Superior temporal gyrus (tissue), 1 donor: ENCODE measurements around the gene INPP1.
A peak's percentile ranks its signal among the peaks of the same experiment; 100 is the strongest.
"Not testable (repeated sequence)": the region's sequence is repeated elsewhere in the genome, so short reads cannot be mapped to it uniquely, and the experiment has no call there.

Experiments
- DNase-seq: peaks from one replicate; pipeline ENCODE4 v3.0.0-alpha.2; 2016; ENCODE audit errors: extremely low spot score

Gene INPP1

DNA sequence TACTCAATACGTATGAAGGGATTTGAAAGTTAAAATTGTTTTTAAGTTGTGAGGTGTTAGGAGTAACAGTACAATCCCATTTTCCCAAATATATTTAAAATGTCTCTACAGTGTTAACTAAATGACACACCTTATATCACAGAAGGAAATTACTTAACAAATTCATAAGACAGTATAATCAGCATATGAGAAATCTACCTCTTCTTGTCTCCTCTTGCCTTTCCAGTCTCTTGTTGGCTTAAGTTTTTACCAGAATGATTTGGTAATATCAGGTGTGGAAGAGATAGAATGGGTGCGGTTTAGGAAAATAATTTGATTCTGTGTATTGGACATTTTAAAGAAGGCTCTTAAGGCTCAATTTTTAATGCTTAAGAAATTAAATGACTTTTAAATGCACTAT, 9.5 kb upstream of the INPP1 start:
- DNase-seq, result no peak

DNA sequence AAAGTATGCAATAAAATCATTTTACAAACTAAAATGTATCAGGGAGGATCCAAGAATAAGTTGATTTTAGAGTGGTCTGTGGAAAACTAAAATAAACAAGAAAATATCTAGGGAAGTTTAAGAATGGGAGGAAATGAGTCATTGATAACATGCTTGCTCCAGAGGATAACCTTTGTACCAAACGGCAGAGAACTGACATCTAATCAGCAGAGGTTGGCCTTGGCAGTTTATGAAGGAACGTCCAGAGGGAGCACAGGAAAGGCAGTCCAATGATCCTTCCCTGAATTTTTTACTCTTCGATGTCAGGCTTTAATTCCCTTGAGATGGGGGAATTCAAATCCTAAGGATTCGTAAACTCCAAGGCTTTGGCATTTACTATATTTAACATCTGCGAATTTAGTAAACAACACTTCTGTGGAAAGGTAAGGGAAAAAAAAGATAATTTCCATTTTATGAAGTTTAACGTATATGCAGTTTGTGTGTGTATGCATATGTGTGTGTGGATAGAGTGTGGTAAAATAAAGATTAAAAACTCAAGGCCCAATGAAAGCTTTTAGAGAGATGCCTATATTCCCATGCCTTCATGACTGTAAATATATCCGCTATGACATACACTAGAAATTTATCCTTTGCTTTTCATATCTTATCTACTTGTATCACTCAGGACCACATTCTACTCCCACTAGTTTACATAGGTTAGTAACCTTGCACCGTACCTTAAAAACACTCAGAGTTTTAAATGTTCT, 8.7 kb upstream of the INPP1 start:
- no peak for DNase-seq

DNA sequence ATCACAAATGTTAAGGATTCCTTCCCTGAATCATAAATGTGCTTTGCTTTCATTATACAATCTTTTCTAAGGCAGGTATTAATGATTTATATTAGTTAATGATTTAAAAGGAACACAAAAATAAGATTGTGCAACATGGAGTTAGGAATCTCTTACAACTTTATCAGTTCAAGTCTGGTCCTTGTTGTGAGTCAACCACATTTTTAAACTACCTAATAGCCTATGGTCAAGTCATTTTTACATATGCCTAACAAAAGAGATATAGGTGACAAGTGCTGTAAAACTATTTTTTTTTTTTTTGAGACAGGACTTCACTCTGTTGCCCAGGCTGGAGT, 8.2 kb upstream of the INPP1 start:
- no peak for DNase-seq

DNA sequence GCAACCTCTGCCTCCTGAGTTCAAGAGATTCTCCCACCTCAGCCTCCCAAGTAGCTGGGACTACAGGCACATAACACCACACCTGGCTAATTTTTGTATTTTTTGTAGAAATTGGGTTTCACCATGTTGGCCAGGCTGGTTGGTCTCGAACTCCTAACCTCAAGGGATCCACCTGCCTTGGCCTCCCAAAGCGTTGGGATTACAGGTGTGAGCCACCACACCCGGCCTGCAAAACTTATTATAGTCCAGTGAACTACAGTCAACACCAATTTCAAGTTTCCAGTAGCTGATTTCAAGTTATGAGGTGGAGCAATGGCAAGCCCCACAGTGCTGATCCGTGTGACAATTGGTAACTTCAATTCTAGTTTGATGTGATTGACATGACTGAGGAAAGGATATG, 7.8 kb upstream of the INPP1 start:
- not testable (repeated sequence) for DNase-seq

DNA sequence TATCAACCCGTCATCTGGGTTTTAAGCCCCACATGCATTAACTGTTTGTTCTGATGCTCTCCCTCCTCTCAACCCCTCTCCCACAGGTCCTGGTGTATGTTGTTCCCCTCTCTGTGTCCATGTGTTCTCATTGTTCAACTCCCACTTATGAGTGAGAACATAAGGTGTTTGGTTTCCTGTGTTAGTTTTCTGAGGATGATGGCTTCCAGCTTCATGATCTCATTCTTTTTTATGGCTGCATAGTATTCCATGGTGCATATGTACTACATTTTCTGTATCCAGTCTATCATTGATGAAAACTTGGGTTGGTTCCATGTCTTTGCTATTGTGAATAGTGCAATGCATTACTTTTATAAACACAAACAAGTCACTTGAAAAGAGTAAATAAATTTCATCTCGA, 7.0 kb upstream of the INPP1 start:
- DNase-seq, result no peak

DNA sequence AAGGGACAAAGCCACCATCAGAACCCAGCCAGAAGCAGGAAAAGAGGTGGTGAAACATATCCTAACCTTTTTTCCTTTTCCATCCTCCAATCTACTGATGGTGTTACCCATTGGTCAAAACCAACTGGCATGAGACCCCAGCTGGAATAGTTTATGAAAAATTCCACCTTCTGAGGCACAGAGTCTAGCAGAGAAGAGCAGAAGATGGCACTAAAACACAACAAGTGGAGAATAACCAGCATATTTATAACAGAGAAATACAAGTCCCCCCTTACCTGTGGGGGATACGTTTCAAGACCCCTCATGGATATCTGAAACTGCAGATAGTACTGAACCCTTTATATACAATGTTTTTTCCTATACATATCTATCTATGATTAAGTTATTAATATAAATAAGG, 4.9 kb upstream of the INPP1 start:
- DNase-seq, result no peak

DNA sequence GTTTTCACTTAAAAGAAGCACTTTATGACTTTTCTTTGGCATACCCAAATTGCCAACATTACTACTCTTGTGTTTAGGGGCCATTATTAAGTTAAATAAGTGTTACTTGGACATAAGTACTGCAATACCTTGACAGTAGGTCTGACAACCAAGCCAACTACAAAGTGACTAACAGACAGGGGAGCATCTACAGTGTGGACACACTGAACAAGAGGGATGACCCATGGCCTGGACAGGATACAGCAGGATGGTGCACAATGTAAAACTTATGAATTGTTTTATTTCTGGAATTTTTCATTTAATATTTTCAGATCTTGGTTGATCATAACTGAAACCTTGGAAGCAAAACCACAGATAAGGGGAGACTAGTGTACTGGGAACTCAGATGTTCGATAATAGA, 4.0 kb upstream of the INPP1 start:
- DNase-seq, result no peak

DNA sequence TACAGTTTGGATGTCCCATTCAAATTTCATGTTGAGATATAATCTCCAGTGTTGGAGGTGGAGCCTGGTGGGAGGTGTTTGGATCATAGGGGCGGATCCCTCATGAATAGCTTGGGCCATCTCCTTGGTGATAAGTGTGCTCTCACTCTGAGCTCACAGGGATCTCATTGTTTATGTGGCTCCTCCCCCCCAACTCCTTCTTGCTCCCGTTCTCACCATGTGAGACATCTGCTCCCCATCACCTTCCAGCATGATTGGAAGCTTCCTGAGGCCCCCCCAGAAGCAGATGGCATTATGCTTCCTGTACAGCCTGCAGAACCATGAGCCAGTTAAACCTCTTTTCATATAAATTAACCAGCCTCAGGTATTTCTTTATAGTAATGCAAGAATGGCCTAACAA, 3.0 kb upstream of the INPP1 start:
- no peak for DNase-seq

DNA sequence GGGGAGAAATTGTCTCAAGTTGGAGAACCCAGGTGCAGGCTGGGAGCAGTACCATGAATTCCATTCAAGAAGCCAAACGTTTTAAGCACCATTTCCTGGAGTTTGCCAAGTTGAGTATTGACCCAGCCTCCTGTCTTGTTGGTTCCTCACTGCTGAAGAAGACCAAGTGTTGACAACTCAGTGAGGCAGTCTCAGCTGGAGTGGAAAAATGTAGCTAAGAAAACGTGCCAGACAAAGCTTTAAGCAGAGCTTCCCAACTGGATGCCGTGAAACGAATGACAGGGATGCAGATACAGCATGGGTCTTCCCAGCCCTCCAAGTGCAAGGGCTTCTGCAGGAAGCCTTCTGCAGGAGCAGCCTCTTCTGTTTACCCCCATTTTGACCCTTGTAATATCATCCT, 778 bp upstream of the INPP1 start:
- no peak for DNase-seq

DNA sequence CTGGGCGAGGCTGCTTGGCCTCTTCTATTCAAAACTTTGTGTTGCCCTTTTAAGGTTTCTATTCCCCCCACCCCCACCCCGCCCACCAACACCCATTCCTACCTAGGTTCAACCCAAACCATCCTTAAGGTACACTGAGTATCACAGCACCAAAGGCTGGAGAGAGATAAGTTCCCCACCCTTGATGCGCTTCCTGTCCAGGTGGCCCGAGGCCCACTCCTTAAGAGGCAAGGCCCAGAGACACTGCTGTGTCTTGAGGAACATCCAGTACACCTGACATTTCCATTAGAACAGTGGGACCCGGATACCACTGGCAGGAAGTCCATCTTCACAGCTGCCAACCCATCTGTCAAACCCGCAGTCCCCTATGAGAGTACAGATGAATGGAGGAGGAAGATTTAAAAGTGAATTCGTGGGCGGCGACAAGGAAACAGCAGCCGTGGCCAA, 277 bp upstream of the INPP1 start:
- no peak for DNase-seq

DNA sequence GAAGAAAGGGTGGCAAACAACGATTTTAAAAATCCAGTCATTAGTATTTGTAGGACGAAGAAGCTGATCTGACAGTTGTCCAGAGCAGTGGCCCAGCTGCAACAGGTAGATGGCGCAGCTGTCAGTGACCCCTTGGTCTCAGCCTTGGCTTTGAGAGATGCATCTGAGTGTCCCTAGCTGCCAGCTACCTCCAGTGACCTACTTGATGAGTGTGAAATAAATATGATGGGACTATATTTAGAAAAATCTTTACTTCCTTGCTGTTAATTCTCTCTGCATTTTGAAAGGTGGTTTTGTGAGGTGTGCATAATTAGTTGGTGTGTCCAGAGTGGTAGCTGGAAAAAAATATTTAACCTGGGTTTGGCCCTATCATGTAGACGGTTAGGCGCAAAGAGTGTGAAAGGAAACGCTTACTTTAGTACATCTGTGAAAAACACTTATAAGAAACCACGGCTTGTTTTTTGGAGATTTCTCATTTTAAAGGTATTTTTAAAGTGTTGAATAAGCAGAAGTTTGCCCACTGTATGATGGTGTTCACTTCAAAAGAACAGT, 963 bp downstream of the INPP1 start:
- peak; percentile 81 for DNase-seq

DNA sequence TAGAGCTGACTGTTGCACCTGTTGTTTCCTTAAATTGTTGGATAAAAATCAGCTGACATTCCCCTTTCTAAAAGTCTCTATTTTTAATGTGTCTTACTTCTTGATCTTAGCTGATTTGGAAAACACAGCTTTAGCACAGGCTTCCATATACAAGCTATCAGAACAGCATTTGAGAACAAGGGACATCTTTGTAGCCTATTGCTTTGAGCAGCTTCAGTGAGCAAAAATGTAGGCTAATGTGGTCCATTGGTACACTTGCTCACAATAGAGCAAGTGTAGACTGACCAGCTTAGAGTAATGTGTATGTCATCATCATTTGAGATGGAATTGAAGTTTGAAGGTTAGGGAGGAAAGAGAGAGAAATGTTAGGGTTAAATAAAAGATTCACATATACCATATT, 7.0 kb downstream of the INPP1 start:
- peak; percentile 75 for DNase-seq

DNA sequence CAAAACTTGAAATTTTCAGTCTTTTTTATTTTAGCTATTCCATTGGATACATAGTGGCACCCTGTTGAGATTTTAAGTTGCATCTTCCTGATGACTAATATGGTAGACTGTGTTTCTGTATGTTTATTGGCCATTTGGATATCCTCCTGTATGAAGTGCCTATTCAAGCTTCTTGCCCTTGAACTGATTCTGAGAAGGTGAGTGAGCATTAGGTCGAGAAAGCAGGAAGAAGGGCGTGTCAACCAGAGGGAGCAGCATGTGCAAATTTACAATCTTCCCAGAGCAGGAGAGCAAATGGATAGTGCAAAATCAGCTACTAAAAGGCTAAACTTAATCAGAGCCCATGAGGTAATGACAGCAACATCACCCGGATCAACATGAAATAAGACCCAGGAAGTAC, 8.6 kb downstream of the INPP1 start:
- DNase-seq, result no peak

DNA sequence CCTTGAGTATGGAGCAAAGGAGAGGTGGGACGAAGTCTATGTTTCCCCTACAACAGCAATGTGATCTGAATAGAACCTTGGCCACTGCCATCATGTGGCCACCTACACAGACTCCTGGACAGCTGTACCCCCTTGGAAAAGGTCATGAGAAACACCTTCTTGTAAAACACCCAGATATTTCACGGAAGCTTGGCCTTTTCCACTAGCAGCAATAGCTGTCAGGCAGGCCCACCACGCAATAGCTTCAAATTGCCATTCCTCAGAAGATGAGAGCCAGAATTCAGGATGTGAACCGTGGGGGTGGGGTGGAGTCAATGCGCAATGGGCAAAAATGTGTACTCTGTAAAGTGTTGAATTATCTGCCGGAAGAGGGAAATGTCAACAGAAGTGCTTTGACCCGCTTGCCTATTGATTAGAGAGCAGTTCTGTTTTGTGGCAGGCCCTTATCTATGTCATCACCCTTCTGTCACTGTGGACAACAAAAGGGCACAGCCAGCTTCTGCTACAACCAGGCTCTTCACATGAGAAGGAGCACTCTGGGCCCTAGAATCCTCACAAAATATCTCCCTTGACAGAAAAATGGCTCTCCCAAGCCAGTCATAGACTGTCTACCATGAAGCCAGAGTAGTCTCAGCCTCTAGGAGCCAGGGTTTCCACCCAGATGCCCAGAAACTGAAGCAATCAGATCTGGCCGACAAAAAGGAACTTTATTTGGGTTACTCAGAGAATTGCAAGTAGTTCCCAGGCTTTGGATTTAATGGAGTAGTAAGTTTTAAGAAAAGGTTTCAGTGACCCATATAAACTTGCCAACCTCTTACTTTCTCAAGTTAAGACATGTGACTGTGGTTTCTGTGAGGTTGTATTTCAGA, 9.5 kb downstream of the INPP1 start:
- DNase-seq, result peak; percentile 72

DNA sequence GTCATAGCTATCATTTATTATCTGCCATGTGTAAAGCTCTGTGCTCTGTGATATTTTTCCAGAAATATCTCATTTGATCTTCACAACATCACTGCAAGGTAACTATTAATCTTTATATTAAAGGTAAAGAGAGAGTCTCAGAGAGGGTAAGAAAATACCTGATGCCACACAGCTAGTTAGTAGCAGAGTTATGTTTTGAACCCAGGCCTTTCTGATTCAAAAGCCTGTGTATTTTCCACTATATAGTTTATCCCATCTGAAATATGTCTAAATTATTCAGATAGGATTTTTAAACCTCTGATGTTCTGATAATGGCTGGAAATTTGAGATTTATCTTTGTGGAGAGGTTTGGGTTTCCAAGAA, 10.1 kb downstream of the INPP1 start:
- DNase-seq, result no peak

DNA sequence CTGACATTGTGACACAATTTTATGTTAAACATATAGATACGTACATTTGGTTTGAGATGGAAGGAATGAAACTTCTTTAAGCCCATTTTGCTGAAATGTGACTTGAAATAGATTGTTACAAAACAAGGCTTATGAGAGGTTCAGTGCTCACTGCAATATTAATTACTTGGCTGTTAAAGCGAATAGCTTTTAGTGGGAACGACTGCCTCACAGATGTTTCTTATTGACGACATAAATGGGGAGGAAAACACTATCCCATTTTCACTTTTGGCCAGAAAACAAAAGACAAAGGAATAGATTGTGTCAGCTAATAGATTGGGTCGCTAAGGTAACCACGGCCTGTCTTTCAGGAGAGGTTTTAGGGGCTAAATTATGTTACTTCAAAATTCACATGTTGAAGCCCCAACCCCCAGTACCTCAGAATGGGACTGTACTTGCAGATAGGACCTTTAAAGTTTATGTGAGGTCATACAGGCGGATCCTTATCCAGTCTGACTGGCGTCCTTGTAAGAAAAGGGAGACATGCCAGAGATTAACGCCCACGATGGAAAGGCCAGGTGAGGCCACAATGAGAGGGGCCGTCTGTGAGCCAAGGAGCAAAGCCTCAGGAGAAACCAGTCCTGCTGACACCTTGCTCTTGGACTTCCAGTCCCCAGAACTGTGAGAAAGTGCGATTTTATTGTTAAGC, 10.8 kb downstream of the INPP1 start:
- DNase-seq, result peak; percentile 73

DNA sequence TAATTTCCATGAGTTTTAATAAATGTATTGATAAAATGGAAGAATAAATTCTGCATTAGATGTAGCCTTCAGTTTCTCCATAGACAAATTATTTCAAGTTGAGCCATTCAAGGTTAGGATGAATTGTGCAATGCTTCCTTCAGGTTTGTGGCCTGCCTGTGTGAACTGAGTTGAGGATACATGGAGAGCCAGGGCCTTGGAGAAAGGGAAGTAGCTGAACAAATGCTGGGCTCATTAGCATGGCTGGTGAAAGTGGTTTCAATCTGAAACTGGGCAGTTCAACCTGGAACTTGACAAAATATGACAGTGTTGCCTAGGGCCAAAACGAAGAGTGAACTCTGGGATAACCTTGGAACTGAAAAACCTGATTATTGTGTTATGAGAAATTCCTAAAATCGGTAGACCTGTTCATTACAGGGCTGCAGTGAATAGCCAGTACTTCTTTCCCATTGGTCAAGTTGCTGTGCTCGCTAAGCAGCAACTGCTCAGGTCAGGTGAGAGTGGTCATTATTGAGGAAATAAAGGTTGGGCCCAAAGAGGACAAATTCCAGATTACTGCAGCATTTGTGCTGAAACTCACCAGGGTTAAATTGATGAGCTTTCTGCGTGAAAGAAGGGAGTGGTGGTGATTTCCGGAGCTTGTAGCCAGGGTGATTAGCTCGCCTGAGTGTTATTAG, 12.7 kb downstream of the INPP1 start:
- DNase-seq, result peak; percentile 27

DNA sequence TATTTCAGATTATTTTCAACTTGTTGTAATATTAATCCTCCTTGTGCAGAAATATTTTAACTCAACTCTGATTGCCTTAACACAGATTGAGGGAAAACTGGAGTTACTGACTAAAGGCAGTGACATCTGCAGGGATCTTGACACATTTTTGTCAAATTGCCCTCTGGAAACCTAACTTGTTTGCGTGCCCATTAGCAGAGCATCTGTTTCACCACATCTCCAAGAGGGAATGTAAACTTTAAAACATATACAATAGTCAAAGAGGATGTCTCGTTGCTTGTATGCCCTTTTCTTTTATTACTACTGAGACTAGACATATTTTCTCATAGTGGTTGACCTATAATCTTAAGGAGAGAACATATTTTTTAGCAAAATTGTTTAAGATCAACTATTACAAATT, 14.2 kb downstream of the INPP1 start:
- DNase-seq, result no peak

DNA sequence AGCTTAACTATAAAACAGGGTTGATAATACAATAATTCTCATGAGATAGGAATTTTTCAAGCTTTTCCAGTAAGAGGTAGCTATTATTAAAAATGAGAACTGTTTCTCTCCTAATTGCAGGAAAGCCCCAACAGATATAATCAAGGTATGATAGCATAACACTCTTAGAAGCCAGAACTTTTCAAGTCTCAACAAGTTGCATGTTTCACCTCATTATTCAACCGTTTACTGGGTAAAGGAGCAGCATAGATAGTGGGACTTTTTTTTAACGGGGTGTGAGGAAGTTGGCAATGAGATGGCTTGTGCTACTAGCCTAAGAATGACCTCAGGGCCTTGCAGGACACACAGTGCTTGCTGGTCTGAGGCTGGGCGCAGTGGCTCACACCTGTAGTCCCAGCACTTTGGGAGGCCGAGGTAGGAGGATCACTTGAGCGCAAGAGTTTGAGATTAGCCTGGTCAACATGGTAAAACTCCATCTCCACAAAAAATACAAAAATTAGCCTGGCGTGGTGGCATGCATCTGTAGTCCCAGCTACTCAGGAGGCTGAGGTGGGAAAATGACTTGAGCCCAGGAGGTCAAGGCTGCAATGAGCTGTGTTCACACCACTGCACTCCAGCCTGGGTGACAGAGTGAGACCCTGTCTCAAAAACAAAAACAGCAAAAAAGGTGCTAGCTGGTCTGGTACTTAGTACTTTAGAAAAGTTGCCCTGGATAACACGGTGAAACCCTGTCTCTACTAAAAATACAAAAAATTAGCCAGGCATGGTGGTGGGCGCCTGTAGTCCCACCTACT, 15.5 kb downstream of the INPP1 start:
- DNase-seq, result not testable (repeated sequence)

DNA sequence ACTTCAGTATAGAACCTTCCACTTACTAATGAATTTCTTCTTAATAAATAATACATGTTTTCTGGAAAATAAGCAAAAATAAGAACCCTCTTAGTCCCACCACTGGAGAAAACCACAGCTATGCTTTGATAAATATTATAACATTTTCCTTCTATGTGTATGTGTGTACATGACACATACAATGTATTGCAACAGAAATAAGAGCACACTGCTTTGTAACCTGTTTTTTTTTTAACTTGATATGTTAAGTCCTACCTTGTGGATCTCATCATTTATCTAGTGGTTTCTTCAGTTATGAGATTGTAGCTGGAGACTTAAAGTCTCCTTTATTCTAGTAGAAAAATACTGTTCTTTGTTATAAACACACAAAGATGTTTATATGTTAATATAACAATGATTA, 17.2 kb downstream of the INPP1 start:
- DNase-seq, result peak; percentile 61

DNA sequence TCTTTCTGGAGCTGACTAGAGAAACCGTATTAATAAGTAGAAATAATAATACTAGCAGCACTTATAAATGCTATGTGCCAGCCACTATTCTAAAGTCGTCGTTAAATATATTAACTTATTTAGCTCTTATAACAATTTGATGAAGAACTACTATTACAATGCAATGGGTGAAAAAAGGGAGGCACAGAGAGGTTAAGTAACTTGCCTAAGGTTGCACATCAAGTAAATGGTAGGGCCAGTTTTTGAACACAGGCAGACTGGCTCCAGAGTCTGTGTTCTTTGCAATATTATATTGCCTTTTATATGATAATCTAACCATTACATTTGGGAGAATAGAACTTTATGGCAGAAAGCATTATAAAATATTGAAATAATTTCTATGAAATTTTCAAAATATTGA, 17.6 kb downstream of the INPP1 start:
- no peak for DNase-seq
